PC-9 (cell line): Measurements from ENCODE around the gene DNM1. TPM values are rescaled to one million over a fixed set of nuclear protein-coding genes. Genes with fewer than 3 reads are reported as not detected.

Source experiments
- BruUV-seq: library from RNA; stranded (reverse); fragments of 400-500 nt; replicated peaks from 2 replicates; lab custom pipeline; 2021; lab: Mats Ljungman, UMichigan
- CTCF ChIA-PET: fragments of 300-600 bp; sonication (Branson Sonifier 250); formaldehyde crosslinking; loops from one replicate; lab custom pipeline; 2022; ENCODE audit warnings: antibody characterized with exemption; lab: Charles Lee
- POLR2A ChIA-PET: fragments of 300-600 bp; sonication (Branson Sonifier 250); formaldehyde crosslinking; loops from one replicate; lab custom pipeline; 2022; ENCODE audit warnings: antibody characterized with exemption; ENCODE audit not compliant: unreplicated experiment; lab: Charles Lee
- DNase-seq, 2 experiments: peaks; one replicate each; pipeline versions ENCODE4 v3.0.0 to v3.0.0-alpha.2; 2015 to 2022; ENCODE audit warnings: mixed read lengths in 1 of 2
- H2AFZ ChIP-seq: fragments of 200-600 bp; sonication (generic); 2 replicates; pipeline ENCODE4 v1.8.1; 2017; ENCODE audit warnings: antibody characterized with exemption
- H3F3A ChIP-seq: fragments of 200-600 bp; sonication (generic); 2 replicates; pipeline ENCODE4 v1.8.1; 2017; ENCODE audit warnings: antibody characterized with exemption, mild to moderate bottlenecking, low read depth; ENCODE audit not compliant: insufficient read depth
- H3K27ac ChIP-seq: fragments of 200-600 bp; sonication (generic); 2 replicates; pipeline ENCODE4 v1.6.1; 2016; ENCODE audit warnings: mixed run types
- H3K27me3 ChIP-seq: fragments of 200-600 bp; sonication (generic); 2 replicates; pipeline ENCODE4 v1.6.1; 2016; ENCODE audit warnings: low read depth, mixed run types; ENCODE audit not compliant: insufficient read depth
- H3K36me3 ChIP-seq: fragments of 200-600 bp; sonication (generic); 2 replicates; pipeline ENCODE4 v1.6.1; 2016; ENCODE audit warnings: low read depth, mixed run types
- H3K4me1 ChIP-seq: fragments of 200-600 bp; sonication (generic); replicated peaks from 2 replicates; pipeline ENCODE4 v1.6.1; 2016; ENCODE audit warnings: mixed run types; ENCODE audit not compliant: insufficient read depth
- H3K4me2 ChIP-seq: fragments of 200-600 bp; sonication (generic); 2 replicates; pipeline ENCODE4 v1.6.1; 2017; ENCODE audit warnings: mixed run types
- H3K4me3 ChIP-seq: fragments of 200-600 bp; sonication (generic); 2 replicates; pipeline ENCODE4 v1.6.1; 2016; ENCODE audit warnings: mixed run types
- H3K79me2 ChIP-seq: fragments of 200-600 bp; sonication (generic); 2 replicates; pipeline ENCODE4 v1.6.1; 2017; ENCODE audit warnings: low read depth, mixed run types
- H3K9me2 ChIP-seq: fragments of 200-600 bp; sonication (generic); 2 replicates; pipeline ENCODE4 v1.8.1; 2017; ENCODE audit warnings: mild to moderate bottlenecking; ENCODE audit not compliant: insufficient read depth
- H3K9me3 ChIP-seq: fragments of 200-600 bp; sonication (generic); 2 replicates; pipeline ENCODE4 v1.8.1; 2016; ENCODE audit warnings: low read depth; ENCODE audit not compliant: insufficient read depth
- H4K20me1 ChIP-seq: fragments of 200-600 bp; sonication (generic); 2 replicates; pipeline ENCODE4 v1.8.1; 2017; ENCODE audit not compliant: insufficient read depth
- CTCF ChIP-seq: fragments of 200-600 bp; sonication (generic); conservative IDR thresholded peaks from 2 replicates; pipeline ENCODE4 v1.6.1; 2017; ENCODE audit warnings: mixed run types, antibody characterized with exemption, mild to moderate bottlenecking, moderate library complexity
- EZH2 ChIP-seq: fragments of 200-600 bp; sonication (generic); IDR thresholded peaks from 2 replicates; pipeline ENCODE4 v1.8.0; 2017; ENCODE audit warnings: antibody characterized with exemption, low read depth
- intact Hi-C: fragments of 100-400 bp; cut with micrococcal nuclease; formaldehyde crosslinking; loops from one replicate; pipeline ENCODE4 v1.10.0; 2022; ENCODE audit not compliant: unreplicated experiment
- total RNA-seq: library from RNA; stranded (reverse); gene quantifications from 2 replicates; pipeline ENCODE4 v1.2.3, GENCODE V29; 2021

Gene DNM1
- total RNA-seq, 1 experiment from 2014 or later: 134 TPM

DNA sequence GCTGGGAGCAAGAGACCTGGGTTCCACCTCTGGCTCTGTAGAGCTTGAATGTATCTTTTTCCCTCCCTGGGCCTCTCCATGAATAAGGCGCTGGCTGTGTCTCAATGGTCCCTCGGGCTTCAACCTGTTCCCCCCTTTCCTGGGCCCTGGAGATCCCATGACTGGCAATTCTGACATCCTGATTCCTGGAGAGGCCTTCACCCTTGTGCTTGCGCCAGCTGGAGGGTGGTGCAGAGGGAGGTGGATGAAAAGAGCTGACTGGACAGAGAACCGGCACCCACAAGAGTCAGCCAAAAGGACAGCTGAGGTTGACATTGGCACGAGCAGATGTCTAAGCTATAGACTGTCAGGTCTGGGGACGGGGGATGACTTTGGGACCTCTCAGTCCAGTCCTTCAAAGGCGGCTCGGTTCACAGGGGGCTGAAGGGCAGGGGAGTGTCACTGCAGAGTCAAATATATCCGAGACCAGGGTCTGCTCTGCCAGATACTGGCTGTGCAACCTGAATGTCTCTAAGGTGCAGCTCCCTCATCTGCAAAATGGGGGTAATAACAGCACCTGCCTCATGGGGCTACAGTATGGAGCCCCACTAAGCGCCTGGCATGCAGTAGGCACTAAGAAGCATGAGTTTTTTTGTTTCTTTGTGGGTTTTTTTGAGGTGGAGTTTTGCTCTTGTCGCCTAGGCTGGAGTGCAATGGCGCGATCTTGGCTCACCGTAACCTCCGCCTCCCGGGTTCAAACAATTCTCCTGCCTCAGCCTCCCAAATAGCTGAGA is 13.8 kb downstream of the DNM1 start:
- H3F3A ChIP-seq: peaks cover 7% of the 10 kb centered on the region; the same call in 1 of the 2 replicates
- no peaks in the 10 kb centered on the region for H3K9me2 ChIP-seq
- no peak overlapping the region for H3K4me3 ChIP-seq
- H3K4me1 ChIP-seq: peaks cover 10% of the 10 kb centered on the region
- no peaks in the 10 kb centered on the region for H3K79me2 ChIP-seq
- H3K4me2 ChIP-seq: no peak overlapping the region
- no peaks in the 10 kb centered on the region for H3K9me3 ChIP-seq
- no TSS peak for BruUV-seq
- ChIA-PET CTCF (no interaction called here), POLR2A (interaction anchor here (0.5 kb wide), 1 partner anchor 21 kb away, joined by 21 read pairs; no protein-coding TSS in a partner anchor)
- H2AFZ ChIP-seq: no peak overlapping the region
- TF ChIP-seq EZH2 (no peak), CTCF (no peak)
- no peak for DNase-seq
- intact Hi-C loops: no loop called here
- no peaks in the 10 kb centered on the region for H4K20me1 ChIP-seq
- H3K27ac ChIP-seq: no peak overlapping the region
- H3K27me3 ChIP-seq: no peaks in the 10 kb centered on the region
- H3K36me3 ChIP-seq: no peaks in the 10 kb centered on the region

DNA sequence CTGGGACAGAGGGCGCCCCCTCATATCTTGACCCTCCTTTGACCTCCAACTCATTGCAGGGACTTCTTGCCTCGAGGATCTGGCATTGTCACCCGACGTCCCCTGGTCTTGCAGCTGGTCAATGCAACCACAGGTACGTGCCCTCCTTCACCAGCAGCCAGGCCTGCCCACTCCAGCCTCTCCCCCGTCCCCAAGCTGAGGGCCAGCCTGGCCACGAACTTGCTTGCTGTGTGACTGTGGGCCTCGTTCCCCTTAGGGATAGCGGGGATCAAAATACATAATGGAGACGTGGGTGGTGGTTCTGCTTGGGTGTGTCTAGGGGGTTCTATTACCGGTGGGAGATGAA is 15.0 kb downstream of the DNM1 start:
- intact Hi-C loops: no loop called here
- POLR2A ChIA-PET: no interaction called here

More for the DNA sequence above, 15.0 kb downstream of the DNM1 start:
- no TSS peak for BruUV-seq
- DNase-seq: no peak
- Histone ChIP-seq H3K4me2 (no peak overlapping the region), H3K36me3 (no peaks in the 10 kb centered on the region), H4K20me1 (no peaks in the 10 kb centered on the region), H3K9me3 (no peaks in the 10 kb centered on the region), H3K27me3 (no peaks in the 10 kb centered on the region), H3K79me2 (no peaks in the 10 kb centered on the region), H3F3A (peaks cover 7% of the 10 kb centered on the region; the same call in 1 of the 2 replicates), H3K9me2 (no peaks in the 10 kb centered on the region), H3K4me1 (peaks cover 10% of the 10 kb centered on the region), H2AFZ (no peak overlapping the region), H3K4me3 (no peak overlapping the region), H3K27ac (no peak overlapping the region)
- CTCF ChIA-PET: no interaction called here
- TF ChIP-seq EZH2 (no peak), CTCF (no peak)
